Stimulated activated CD8-positive, alpha-beta memory T cell treated with anti-CD3 and anti-CD28 coated beads, Interleukin-7, amount 100 ng/mL, for 1 hour (primary cell): Measurements from ENCODE around the gene RTP5.
"Not testable (repeated sequence)": the region's sequence is repeated elsewhere in the genome, so short reads cannot be mapped to it uniquely, and the experiment has no call there.

ENCODE experiments used
- DNase-seq, 2 donors: peaks; one replicate each; pipeline ENCODE4 v3.0.0-alpha.2; 2020; ENCODE audit warnings: low read depth in 2 of 2

RTP5 gene

GRCh38 chr2:241869087-241869961 is at the start of gene RTP5:
TSS of gene RTP5 (plus strand) at chr2:241869729. CDS start at chr2:241869757, 28 bp downstream.
- DNase-seq = no peak

GRCh38 chr2:241819947-241820624 is 49.4 kb upstream of the RTP5 start:
- DNase-seq = not testable (repeated sequence)

DNA sequence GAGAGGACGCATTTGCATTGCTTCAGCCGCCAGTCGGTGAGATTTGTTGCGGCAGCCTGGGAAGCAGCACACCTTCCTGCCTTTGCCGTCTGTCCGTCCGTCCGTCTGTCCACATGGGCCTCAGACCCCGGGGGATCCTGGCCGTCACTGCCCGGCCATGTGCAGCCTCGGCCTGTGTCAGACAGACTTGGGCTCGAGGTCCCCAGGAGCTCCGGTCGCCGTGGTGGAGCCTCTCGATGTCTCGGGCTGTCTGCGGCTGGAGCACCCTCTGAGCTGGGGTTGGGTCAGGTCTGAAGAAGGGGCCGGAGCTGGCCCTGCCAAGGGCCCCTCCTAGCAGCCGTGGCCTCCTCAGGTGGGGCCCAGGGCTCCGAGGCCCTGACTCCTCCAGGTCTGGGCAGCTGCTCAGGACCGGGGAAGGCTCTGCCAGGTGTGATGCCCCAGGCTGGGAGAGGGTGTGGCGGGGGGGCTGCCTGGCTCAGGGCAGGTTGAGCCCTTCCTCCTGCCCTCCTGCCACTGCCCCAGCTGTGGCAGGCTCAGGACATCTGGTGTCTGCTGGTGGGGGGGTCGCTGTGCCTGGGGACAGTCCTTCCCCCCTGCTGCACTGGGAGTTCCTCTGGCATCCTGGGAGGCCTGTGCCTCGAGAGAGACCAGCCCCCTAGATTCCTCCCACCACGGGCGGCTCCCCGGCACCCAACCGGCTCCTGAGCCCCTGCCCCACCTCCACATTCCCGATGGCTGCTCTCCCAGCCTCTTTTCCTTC is 48.7 kb upstream of the RTP5 start:
- no peak for DNase-seq

GRCh38 chr2:241821460-241822263 is 47.9 kb upstream of the RTP5 start:
- DNase-seq = no peak

- no peak for DNase-seq
Observed at GRCh38 chr2:241822264-241822623, 47.3 kb upstream of the RTP5 start.

DNA sequence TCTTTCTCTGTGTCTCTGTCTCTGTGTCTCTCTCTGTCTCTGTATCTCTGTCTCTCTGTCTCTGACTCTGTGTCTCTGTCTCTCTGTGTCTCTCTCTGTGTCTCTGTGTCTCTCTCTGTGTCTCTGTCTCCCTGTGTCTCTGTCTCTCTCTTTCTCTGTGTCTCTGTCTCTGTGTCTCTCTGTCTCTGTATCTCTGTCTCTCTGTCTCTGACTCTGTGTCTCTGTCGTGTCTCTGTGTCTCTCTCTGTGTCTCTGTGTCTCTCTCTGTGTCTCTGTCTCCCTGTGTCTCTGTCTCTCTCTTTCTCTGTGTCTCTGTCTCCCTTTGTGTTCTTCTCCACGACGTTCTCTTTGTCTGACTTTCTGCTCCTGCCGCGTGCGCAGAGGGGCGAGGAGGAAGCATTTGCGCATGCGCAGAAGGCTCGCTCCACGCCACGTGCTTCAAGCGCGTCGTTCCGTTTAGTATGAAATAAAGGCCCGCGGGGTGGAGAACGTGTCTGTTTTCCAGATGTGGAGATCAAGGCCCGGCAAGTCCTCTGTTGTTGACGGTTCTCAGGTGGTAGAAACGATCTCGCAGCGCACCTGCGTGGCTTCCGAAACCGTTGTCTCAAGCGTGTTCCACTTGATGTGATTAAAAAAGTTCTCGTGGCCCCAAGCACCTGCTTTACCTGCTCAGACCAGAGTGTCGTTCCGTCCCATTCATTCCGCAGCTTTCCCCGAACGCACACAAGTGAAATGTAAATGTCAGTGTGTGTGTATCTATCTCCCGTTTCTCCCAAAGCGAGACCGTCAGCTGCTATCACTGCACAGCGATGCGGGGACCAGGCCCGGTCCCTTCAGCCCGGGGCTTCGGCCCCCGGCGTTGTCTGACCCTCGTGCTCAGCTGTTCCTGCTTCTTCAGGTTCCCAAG is 45.7 kb upstream of the RTP5 start:
- not testable (repeated sequence) for DNase-seq

- DNase-seq = no peak
Observed at GRCh38 chr2:241827394-241827793, 42.1 kb upstream of the RTP5 start.

GRCh38 chr2:241833101-241833663 is 36.3 kb upstream of the RTP5 start:
- DNase-seq = no peak

GRCh38 chr2:241833756-241834526 is 35.6 kb upstream of the RTP5 start:
- not testable (repeated sequence) for DNase-seq

- DNase-seq = no peak
Observed at GRCh38 chr2:241834527-241835210, 34.9 kb upstream of the RTP5 start.

GRCh38 chr2:241835611-241836010 is 33.9 kb upstream of the RTP5 start:
- DNase-seq = no peak

GRCh38 chr2:241836292-241836691 is 33.2 kb upstream of the RTP5 start:
- no peak for DNase-seq

DNA sequence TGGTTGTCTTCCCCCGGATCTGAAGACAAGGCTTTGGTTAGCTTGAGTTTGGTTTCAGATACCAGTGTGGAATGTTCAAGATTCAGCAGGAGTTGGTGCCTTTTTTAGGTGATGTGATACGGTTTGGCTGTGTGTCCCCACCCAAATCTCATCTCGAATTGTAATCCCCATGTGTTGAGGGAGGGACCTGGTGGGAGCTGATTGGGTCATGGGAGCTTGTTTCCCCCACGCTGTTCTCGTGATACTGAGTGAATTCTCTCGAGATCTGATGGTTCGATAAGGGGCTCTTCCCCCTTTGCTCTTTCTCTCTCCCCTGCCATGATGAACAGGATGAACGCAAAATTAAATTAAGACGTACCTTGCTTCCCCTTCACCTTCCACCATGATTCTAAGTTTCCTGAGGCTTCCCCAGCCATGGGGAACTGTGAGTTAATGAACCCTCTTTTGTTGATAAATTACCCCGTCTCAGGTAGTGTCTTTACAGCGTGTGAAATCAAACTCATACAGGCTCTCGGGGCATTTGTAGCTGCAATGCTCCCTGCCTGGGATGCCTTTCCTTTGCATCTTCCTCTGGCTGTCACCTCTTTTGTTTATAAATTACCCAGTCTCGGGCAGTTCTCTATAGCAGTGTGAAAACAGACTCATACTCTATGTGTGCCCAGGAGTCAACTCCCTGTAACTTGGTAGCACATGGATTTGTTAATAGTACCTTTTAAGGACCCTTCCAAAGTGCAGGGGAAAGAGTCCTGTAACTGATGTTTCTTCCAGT is 32.1 kb upstream of the RTP5 start:
- DNase-seq = no peak

DNA sequence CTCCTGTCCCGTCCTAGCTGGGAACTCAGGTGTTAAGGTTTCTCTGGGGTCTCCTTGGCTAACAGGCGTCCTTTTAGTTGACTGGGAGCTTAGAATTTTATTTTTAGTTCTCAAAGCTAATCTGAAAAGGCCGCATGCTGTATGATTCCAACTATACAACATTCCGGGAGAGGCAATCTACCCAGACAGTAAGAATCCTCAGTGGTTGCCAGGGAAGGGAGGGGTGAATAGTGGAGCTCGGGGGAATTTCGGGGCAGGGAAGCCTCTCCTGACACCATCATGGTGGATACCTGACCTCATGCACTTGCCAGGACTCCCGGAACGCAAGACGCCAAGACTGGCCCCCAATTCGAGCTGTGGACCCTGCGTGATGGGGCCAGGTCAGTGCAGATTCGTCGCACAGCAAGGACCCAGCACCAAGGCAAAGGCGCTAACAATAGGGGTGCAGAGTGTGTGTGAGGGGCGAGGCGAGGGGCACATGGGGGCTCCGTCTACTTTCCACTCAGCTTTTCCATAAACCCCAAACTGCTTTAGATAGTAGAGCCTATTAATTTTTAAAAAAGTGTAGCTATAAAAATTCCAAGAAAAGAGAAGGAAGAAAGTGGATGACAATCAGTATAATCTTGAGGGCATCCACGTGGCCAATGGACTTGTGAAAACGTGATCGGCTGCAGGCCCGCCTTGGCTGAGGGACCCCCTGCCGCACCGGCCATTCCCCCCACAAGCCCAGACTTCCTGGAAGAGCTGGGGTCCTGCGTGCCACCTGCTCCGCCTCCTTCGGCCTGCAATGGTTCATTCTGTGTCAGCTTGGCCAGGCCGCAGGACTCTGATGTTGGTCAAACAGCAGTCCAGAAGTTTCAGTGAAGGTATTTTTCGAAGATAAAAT is 28.1 kb upstream of the RTP5 start:
- no peak for DNase-seq

GRCh38 chr2:241842067-241842415 is 27.5 kb upstream of the RTP5 start:
- no peak for DNase-seq

- peak in 1 of 2 donors; percentile 27 for DNase-seq
Observed at GRCh38 chr2:241842620-241843211, 26.8 kb upstream of the RTP5 start.
